RWPE2 (cell line): ENCODE results near the gene NDOR1.
A peak's percentile ranks its signal among the peaks of the same experiment; 100 is the strongest.
"Not testable (repeated sequence)": the region's sequence is repeated elsewhere in the genome, so short reads cannot be mapped to it uniquely, and the experiment has no call there.

Experiments
- ATAC-seq: fragments of 200-7000 bp; cut with Tn5 transposase; 3 replicates; pipeline ENCODE4 v1.9.1; 2021; ENCODE audit warnings: low read depth
- DNase-seq: peaks from one replicate; pipeline ENCODE4 v3.0.0-alpha.2; 2020; ENCODE audit warnings: low spot score
- H3K27ac ChIP-seq: fragments of 450-650 bp; 2 replicates; pipeline ENCODE4 v1.5.1; 2017; ENCODE audit warnings: mild to moderate bottlenecking; ENCODE audit not compliant: poor library complexity, severe bottlenecking
- H3K27me3 ChIP-seq: fragments of 250-450 bp; sonication (Bioruptor Pico); 2 replicates; pipeline ENCODE4 v1.5.1; 2021; ENCODE audit warnings: mild to moderate bottlenecking, moderate library complexity; ENCODE audit not compliant: insufficient read depth, poor library complexity, severe bottlenecking
- H3K36me3 ChIP-seq: fragments of 250-450 bp; sonication (Bioruptor Pico); 2 replicates; pipeline ENCODE4 v1.5.1; 2020; ENCODE audit warnings: low read depth, mild to moderate bottlenecking, moderate library complexity
- H3K4me1 ChIP-seq: fragments of 250-450 bp; sonication (Bioruptor Pico); 2 replicates; pipeline ENCODE4 v1.5.1; 2021; ENCODE audit warnings: mild to moderate bottlenecking, moderate library complexity; ENCODE audit not compliant: insufficient read depth, poor library complexity, severe bottlenecking
- H3K4me3 ChIP-seq: fragments of 250-450 bp; sonication (Bioruptor Pico); 2 replicates; pipeline ENCODE4 v1.5.1; 2021; ENCODE audit warnings: mild to moderate bottlenecking, moderate library complexity; ENCODE audit not compliant: severe bottlenecking
- H3K9me3 ChIP-seq: fragments of 250-450 bp; sonication (Bioruptor Pico); 2 replicates; pipeline ENCODE4 v1.5.1; 2021; ENCODE audit warnings: mild to moderate bottlenecking, moderate library complexity; ENCODE audit not compliant: severe bottlenecking
- TF ChIP-seq, protein P1 (sequence below): fragments of 450-650 bp; IDR thresholded peaks from one replicate; pipeline ENCODE4 v1.5.1; 2017; ENCODE audit warnings: mild to moderate bottlenecking, moderate library complexity; ENCODE audit not compliant: poor library complexity, severe bottlenecking

Gene NDOR1

DNA sequence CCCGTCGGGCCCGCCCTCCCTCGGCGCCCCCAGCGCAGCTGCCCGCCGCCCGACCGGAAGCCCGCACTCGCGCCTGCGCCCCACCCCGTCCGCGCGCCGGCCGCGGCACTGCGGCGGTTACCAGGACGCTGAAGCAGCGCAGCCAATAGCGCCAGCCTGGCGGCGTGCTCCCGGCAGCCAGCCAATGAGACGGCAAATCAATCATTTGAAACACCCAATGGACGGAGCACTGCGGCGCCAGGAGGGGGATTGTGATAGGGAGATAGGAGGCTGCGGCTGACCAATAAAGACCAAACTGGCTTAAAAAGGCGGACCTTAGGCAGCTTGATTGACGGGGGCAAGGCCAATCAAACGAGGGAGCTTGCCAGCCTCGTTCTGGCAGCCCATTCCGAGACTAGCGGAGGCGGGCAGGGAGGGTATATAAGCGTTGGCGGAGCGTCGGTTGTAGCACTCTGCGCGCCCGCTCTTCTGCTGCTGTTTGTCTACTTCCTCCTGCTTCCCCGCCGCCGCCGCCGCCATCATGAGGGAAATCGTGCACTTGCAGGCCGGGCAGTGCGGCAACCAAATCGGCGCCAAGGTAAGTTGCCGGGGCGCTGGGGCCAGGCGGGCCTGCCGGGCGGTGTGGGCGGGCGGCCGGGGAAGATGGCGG lies 35.5 kb downstream of the NDOR1 start, which contains the start of gene TUBB4B:
TUBB4B (plus strand) TSS at position 447 of the 649 bp plus-strand sequence; CDS start at position 521, 74 bp downstream.
- TF ChIP-seq, protein P1, sequence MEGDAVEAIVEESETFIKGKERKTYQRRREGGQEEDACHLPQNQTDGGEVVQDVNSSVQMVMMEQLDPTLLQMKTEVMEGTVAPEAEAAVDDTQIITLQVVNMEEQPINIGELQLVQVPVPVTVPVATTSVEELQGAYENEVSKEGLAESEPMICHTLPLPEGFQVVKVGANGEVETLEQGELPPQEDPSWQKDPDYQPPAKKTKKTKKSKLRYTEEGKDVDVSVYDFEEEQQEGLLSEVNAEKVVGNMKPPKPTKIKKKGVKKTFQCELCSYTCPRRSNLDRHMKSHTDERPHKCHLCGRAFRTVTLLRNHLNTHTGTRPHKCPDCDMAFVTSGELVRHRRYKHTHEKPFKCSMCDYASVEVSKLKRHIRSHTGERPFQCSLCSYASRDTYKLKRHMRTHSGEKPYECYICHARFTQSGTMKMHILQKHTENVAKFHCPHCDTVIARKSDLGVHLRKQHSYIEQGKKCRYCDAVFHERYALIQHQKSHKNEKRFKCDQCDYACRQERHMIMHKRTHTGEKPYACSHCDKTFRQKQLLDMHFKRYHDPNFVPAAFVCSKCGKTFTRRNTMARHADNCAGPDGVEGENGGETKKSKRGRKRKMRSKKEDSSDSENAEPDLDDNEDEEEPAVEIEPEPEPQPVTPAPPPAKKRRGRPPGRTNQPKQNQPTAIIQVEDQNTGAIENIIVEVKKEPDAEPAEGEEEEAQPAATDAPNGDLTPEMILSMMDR: no peak
- Histone ChIP-seq H3K9me3 (no peaks in the 10 kb centered on the region), H3K27me3 (no peaks in the 10 kb centered on the region), H3K4me3 (peak within 1 kb of the TSS; percentile 99), H3K27ac (peak within 1 kb of the TSS; percentile 91), H3K4me1 (peaks cover 6% of the 10 kb centered on the region), H3K36me3 (peaks cover 25% of the 10 kb centered on the region)
- ATAC-seq (peak; percentile 72), DNase-seq (peak; percentile 99)

DNA sequence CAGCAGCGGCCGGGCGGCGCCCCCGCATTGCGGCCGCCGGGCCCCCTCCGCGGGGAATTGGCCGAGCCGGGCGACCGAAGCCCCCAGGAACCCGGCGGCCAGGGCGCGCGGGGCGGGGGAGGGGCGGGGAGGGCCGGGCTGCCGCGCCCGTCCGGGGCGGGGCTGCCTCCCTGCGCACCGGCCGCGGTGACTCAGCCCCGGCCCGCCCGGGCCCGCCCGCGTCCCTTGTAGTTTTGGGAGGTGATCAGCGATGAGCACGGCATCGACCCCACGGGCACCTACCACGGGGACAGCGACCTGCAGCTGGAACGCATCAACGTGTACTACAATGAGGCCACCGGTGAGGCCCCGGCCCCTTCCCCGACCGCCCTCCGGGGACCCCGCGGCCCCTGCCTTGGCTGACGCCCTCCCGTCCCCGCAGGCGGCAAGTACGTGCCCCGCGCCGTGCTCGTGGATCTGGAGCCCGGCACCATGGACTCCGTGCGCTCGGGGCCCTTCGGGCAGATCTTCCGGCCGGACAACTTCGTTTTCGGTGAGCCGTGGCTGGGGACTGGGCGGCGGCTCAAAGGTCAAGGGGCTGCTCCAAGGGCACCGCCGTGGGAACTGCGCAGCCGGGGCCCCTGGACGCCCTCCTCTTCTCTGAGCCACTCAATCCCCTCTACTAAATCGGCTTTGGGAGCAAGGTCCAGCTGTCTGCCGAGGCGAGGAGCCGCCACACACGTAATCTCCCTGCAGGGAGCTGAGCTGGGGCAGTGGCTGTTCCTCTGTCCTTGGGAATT lies 36.2 kb downstream of the NDOR1 start:
- Histone ChIP-seq H3K27me3 (no peaks in the 10 kb centered on the region), H3K27ac (peak overlapping the region; percentile 91), H3K4me3 (peak overlapping the region; percentile 99), H3K4me1 (peaks cover 6% of the 10 kb centered on the region), H3K9me3 (no peaks in the 10 kb centered on the region), H3K36me3 (peaks cover 25% of the 10 kb centered on the region)
- DNase-seq: no peak
- TF ChIP-seq, protein P1: no peak
- no peak for ATAC-seq

DNA sequence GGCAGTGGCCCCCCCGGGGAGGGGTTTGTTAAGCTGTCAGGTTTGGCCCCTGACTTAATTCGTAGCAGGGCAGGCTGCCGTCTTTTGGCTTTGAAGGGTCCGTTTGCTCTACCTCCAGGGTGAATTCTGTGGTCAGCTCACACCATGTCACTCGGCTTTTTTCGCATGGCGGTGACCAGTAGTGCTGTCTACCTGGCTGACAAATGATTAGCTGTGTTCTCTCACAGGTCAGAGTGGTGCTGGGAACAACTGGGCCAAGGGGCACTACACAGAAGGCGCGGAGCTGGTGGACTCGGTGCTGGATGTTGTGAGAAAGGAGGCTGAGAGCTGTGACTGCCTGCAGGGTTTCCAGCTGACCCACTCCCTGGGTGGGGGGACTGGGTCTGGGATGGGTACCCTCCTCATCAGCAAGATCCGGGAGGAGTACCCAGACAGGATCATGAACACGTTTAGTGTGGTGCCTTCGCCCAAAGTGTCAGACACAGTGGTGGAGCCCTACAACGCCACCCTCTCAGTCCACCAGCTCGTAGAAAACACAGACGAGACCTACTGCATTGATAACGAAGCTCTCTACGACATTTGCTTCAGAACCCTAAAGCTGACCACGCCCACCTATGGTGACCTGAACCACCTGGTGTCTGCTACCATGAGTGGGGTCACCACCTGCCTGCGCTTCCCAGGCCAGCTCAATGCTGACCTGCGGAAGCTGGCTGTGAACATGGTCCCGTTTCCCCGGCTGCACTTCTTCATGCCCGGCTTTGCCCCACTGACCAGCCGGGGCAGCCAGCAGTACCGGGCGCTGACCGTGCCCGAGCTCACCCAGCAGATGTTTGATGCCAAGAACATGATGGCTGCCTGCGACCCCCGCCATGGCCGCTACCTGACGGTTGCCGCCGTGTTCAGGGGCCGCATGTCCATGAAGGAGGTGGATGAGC lies 37.0 kb downstream of the NDOR1 start:
- DNase-seq (no peak), ATAC-seq (no peak)
- H3K27me3 ChIP-seq: no peaks in the 10 kb centered on the region
- peaks cover 6% of the 10 kb centered on the region for H3K4me1 ChIP-seq
- peak overlapping the region; percentile 91 for H3K27ac ChIP-seq
- peak overlapping the region; percentile 99 for H3K4me3 ChIP-seq
- H3K9me3 ChIP-seq: no peaks in the 10 kb centered on the region
- H3K36me3 ChIP-seq: peaks cover 25% of the 10 kb centered on the region
- TF ChIP-seq, protein P1: no peak

DNA sequence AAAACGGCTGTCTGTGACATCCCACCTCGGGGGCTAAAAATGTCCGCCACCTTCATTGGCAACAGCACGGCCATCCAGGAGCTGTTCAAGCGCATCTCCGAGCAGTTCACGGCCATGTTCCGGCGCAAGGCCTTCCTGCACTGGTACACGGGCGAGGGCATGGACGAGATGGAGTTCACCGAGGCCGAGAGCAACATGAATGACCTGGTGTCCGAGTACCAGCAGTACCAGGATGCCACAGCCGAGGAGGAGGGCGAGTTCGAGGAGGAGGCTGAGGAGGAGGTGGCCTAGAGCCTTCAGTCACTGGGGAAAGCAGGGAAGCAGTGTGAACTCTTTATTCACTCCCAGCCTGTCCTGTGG lies 37.7 kb downstream of the NDOR1 start:
- H3K4me3 ChIP-seq, ATAC-seq, DNase-seq, H3K9me3 ChIP-seq, H3K27me3 ChIP-seq, H3K4me1 ChIP-seq: not testable (repeated sequence)
- Histone ChIP-seq H3K36me3 (peaks cover 25% of the 10 kb centered on the region), H3K27ac (peak overlapping the region; percentile 91)
